HG03196 (cell line): ENCODE results near the gene SH3RF2.
"Not testable (repeated sequence)": the region's sequence is repeated elsewhere in the genome, so short reads cannot be mapped to it uniquely, and the experiment has no call there.

Experiments
- ATAC-seq: cut with Tn5 transposase; IDR thresholded peaks from one replicate; pipeline ENCODE4 v1.9.1; 2021; ENCODE audit not compliant: unreplicated experiment

The SH3RF2 gene

DNA sequence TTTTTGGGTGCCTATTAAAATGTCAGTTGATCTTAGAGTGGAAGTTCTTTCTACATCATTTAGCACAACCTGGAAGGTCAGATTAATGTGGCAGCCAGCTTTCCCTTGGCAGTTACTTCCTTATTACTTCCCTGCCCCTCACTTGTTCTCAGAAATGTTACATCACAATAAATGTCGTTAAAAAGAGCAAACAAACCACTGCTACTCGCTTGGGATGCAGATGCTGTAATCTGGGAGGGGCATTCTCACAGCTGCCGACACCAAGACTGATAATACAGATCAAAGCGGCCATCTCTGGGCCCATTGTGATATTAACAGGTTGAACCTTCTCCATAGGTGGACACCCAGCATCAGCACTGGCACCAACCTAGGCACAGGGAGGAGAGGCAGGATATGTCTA is 139.7 kb downstream of the SH3RF2 start:
- ATAC-seq, result no peak

DNA sequence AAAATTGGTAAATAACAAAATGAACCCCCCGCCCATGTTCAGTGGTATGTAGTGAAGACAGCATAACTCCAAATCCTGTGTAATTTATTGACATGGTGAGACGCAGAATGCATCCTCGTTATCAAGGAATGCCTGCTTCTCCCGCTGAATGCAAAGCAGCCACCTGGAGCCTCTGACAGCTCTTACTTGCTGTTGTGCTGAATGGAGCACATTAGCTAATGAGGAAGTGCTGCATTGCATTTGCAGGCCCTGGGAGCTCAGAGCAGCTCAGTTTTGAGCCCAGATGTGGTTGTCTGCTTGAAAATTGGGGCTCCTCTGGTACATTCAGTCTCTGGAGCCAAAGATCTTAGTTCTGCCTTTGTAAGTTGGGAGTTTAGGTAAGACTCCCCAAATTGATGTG is 140.1 kb downstream of the SH3RF2 start:
- ATAC-seq, result no peak

DNA sequence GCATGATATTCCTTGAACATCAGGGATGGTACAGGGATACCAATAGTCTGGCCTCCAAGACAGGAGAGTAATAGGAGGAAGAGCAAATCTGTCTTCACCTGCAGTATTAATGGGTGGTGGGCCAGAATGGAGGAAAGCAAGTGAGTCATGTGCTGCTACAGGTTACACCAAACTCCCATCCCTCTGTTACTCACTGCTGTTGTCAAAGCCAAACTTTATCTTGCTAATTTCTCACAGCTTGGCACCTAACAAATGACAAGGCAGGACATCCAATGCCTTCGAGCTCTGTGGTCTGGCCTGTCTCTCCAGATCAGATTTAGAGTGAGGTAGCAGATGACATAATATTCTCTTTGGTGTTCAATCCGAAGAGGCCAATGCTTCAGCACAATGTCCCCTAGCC is 142.2 kb downstream of the SH3RF2 start:
- ATAC-seq, result no peak

DNA sequence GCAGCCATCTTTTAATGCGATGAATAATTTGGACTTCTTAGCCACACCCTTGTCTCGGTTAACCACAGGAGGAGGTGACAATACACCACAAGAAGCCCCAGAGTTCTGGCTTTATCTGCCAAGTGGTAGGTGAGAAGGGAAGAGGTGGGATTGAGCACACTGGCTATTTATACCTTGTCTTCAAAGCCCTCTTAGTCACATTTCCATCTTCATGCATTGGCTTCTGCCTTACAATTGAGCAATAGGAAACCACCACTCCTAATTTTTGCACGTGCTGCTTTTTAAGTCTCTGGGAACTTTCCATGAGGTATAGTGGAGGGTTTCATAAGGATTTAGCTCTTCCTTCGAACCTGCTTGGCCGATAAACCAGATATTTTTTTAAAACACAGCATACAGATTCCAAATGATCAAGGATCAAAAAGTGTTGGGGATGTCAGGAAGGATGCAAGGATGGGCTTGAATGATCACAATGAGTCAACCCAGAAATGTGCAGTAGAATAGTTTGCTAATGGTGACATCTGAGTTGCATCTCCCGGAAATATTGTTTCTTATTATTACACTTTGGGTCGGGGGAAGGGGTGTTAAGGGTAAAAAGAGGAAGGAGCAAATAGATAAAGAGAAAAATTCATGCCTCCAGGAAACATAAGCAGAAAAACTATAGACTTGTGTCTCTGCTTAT is 143.5 kb downstream of the SH3RF2 start:
- peak; percentile 38 for ATAC-seq

DNA sequence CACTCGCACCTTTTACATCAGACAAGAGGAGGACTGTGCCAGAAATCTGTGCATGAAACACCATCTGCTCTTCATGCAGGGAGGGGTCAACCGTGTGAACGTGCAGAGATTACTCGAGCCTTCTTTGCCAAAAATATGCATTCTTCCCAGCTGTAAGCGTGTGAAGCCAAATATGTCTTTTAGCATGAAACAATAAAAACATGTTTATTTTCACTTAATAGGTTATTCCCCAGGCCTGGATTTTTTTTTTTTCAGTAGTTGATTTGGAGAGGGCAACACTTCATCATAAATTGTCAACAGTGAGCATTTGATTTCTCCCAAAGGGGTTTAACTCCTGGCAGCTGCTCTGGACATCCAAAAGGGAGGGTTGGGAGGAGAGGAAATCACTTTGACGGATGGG is 145.2 kb downstream of the SH3RF2 start:
- no peak for ATAC-seq

DNA sequence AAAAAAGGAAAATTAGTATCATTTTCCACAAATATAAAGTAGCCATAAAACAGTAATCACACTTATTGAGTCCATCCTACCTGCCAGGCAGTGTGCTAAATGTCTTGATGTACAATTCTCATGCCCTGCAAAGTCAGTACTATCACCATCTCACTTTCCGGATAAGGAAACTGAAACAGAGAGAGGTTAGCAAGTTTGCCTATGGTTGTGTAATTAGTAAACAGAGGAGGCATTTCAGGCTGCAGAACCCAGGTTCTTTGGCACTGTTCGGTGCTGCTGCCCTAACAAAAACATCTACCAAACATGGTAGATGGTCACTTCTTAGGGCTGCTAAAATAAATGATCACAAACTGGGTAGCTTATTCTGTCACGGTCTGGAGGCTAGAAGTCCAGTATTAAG is 146.4 kb downstream of the SH3RF2 start:
- peak; percentile 94 for ATAC-seq

DNA sequence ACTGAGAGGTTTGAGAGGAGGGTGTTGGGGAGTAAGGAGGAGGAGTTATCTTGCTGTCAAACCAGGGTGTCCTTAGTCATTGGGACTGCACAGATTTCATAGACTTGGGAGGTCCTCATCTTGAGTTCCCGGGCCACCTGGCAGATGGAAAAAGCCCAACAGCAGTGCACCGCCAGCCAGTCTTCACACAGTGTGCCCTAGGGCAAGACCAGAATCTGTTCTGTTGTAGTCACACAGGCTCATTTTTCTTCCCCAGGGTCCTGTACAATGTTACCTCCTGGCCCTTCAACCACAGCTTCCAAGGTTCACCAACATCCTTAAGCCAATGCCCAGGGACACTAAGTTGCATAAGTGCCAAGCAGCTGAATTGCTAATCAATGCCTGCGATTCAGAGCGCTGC is 148.0 kb downstream of the SH3RF2 start:
- ATAC-seq, result no peak

DNA sequence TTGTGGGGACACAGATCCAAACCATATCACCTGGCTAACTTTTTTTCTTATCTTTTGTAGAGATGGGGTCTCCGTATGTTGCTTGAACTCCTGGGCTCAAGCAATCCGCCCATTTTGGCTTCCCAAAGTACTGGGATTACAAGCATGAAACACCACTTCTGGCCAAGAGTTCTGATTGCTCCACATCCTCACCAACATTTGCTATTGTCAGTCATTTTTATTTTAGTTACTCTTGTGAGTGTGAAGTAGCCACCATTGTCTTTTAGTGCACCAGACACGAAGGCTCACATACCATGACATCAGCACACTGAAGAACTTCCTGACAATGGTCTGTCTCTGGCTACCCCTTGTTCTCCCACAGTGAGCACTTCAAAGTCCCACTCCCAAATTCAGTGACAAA is 151.7 kb downstream of the SH3RF2 start:
- ATAC-seq, result no peak

DNA sequence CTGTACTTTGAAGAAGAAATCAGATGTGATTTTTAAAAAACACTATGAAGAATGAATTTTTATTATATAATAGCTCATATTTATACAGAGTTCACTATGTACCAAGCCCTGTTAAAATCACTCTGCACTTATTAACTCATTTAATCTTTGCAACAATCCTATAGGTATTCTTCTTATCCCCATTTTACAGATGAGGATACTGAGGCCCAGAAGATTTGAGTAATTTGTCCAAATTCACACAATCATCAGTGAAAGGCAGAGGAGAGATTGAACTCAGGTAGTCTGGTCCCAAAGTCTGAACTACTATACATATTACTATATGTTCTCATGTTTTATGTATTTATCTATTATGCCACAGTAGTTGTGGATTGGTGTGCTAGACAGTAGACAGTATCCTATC is 152.9 kb downstream of the SH3RF2 start:
- no peak for ATAC-seq

DNA sequence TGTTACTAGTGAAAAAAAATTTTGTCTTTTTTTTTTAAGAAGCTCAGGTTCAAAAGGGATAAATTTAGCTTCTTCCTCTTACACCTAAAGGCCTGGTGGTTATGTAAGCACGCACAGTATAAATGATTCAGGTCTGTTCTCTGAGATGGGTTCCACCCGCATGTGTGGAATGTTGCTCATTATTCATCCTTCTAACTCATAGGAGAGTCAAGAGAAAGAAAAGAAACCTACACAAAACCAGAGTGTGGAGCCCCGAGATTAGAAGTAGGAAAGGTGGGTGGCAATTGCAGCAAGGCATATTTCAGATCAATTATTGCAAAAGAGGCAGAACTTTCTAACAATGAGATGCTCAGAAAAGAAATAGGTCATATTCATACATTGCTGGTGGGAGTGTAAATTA is 155.5 kb downstream of the SH3RF2 start:
- no peak for ATAC-seq

DNA sequence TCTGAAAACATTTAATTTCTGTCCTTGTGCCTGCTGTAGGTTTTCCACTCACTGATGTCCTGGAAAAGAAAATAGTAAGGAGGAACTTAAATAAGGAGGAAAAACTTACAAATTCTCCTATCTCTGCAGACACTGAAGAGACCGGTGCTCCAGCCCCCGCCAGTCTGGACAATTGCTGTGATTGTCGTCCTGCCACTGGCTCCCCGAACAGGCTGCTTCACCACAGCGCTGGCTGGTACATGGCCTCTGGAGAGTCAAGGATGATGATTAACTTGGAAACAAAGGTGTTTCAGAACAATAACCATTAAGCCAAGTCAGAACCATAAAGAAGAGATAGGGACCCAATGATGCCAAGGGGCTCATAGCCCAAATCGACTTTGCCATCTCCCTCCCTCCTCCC is 161.7 kb downstream of the SH3RF2 start:
- no peak for ATAC-seq

DNA sequence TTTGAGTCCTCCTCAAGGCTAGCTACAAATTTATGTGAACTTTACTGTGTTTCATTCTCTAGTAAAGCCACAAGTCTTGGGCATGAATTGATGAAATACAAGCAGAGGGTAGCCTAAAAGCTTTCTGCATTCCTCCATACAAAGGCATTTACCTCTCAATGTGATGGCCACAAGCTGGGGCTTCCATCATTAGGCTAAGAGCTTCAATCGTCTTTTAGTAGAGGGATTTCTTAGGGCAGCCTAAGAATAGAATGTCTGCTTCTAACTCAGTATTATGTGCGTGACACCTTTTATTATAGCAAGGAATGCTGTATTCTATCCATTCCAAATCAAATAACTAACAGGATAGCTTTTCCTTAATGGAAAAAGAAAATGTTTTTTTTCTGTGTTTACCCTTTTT is 165.3 kb downstream of the SH3RF2 start:
- ATAC-seq, result no peak

DNA sequence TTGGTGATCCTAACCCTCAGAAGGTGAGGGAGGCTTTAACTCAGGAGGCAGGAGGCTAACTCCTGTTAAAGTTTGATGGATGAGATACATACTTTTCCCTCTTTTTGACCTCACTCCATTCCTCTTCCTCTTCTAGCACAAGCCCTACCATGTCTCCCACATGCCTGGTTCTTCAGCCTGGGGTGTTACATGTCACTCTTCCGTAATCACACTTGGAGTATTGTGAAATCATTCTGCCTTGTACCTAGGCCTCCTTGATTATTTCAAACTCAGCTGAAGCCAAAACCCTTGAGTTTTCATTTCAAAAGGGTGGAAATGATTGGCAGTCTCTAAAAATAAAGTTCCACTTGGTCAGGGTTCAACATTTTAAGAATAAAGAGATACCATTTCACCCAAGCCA is 167.2 kb downstream of the SH3RF2 start:
- no peak for ATAC-seq

DNA sequence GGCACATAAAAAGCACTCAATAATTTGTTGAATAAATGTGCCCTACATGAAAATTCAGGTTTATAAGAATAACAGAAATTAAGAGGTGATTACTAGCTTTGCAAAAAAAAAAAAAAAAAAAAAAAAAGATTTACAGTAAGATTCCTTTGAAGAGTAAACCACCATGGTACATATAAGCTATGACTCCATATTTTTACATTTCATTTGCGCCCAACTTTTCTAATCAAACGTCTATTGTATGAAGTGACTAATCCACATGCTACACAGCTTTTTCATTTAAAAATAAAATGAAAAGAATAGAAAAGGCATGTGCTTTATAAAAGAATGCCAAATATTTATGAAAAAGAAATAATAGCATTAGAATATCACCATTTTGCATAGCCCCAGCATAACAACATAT is 169.1 kb downstream of the SH3RF2 start, which contains the start of gene PLAC8L1:
PLAC8L1 (minus strand) TSS at position 101 of the 400 bp plus-strand sequence. CDS start 1,266 bp downstream, outside the sequence.
- ATAC-seq, result no peak

DNA sequence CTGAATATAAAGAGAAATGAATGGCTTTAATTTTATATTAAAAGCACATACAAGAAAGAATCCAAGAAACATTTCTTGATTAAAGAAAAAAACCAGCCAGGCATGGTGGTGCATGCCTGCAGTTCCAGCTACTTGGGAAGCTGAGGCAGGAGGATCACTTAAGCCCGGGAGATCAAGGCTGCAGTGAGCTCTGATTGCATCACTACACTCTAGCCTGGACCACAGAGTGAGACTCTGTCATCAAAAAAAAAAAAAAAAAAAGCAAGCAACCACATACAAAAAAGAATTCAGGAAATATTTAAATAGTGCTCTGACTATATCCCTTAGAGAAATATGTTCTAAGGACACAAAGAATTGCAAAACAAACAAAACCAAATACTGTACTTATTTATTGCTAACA is 171.5 kb downstream of the SH3RF2 start:
- no peak for ATAC-seq

DNA sequence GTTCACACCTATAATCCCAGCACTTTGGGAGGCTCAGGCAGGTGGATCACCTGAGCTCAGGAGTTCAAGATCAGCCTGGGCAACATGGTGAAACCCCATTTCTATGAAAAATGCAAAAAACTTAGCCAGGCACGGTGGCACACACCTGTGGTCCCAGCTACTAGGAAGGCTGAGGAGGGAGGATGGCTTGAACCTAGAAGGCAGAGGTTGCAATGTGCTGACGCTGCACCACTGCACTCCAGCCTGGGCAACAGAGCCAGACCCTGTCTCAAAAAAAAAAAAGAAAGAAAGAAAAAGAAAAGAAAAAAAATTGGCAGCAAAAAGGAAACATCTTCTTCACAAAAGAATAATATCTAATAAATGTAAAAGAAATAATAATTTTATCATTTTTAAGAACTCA is 172.5 kb downstream of the SH3RF2 start:
- not testable (repeated sequence) for ATAC-seq

DNA sequence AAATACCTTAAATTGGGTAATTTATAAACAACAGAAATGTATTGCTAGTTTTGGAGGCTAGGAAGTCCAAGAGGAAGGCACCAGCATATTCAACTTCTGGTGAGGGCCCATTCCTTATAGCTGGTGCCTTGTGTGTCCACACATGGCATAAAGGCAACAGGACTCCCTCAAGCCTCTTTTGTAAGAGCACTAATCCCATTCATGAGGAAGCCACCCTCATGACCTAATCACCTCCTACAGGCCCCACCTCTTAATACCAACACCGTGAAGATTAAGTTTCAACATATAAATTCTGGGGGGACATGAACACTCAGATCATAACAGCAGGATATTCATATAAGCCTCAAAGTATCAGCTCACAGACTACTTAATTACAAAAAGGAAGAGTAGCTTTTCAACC is 173.0 kb downstream of the SH3RF2 start:
- ATAC-seq, result no peak

DNA sequence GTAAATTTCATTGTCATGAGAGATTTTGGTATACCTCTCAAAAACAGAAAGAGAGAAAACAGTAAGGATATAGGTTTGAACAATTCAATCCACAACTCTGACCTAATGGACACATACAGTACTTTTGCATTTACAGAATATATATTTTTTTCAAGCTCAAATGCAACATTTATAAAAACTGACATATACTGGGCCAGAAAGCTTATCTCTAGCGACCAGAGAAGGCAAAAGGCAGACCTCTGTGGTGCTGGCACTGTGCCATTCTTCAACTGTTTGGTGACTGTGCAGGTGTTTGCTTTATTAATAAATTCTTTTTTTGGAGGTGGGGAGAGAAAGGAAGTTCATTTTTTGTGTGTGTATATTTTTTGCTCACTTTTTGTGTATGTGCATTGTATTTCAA is 175.0 kb downstream of the SH3RF2 start:
- ATAC-seq, result no peak

DNA sequence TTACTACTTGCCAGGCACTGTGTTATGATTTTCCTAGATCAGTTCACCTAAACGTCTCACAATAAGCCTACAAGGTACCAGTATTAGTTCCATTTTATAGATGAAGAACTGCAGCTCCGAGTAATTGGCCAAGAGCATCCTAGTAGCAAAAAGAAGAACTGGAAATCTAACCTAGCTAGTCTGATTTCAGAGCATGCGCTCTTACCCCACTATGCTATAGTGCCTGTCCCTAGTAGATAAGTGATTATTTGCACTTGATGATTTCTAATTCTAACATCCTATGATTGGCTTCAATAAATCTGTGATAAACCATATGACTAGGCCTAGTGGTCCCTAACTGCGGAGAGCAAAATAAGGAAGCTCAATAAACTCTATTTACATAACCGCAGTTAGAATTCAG is 176.1 kb downstream of the SH3RF2 start:
- no peak for ATAC-seq
